PFSK-1 (cell line): Measurements from ENCODE around the gene KMT2D.

Experiments
- FOXP2 ChIP-seq: optimal IDR thresholded peaks from 2 replicates; pipeline ENCODE3; 2011; ENCODE audit warnings: borderline replicate concordance, control low read depth, inconsistent platforms; ENCODE audit not compliant: insufficient read depth; ENCODE audit errors: extremely low read length, extremely low read depth
- POLR2AphosphoS5 ChIP-seq: IDR thresholded peaks from 2 replicates; pipeline ENCODE4 v1.6.1; 2012; ENCODE audit warnings: low read depth, mild to moderate bottlenecking, control low read depth, low read length, moderate library complexity
- REST ChIP-seq, 2 experiments: IDR thresholded peaks; 2 replicates each; pipeline versions ENCODE4 v1.6.1 to v1.8.0; 2011 to 2012; ENCODE audit warnings: low read depth in 2 of 2, low read length in 2 of 2, control low read depth in 1 of 2, inconsistent platforms in 1 of 2, mild to moderate bottlenecking in 1 of 2, moderate library complexity in 1 of 2; ENCODE audit not compliant: insufficient read depth in 1 of 2
- SIN3A ChIP-seq: IDR thresholded peaks from 2 replicates; pipeline ENCODE4 v1.6.1; 2012; ENCODE audit warnings: mild to moderate bottlenecking, low read length, moderate library complexity, borderline replicate concordance; ENCODE audit not compliant: insufficient read depth
- TAF1 ChIP-seq: IDR thresholded peaks from 2 replicates; pipeline ENCODE4 v1.6.1; 2012; ENCODE audit warnings: low read length, control low read depth, borderline replicate concordance; ENCODE audit not compliant: insufficient read depth

KMT2D gene

GRCh38 chr12:49058366-49059044, 2.1 kb downstream of the KMT2D start:
- TF ChIP-seq POLR2AphosphoS5 = no peak
- TF ChIP-seq SIN3A = no peak
- no peak for TF ChIP-seq TAF1
- no peak for TF ChIP-seq REST (IDR thresholded peaks at IDR 0.05; ENCODE audit: insufficient read depth in 1 of 2, low read depth in 2 of 2, low read length in 2 of 2)
- TF ChIP-seq FOXP2 = no peak

- no peak for TF ChIP-seq FOXP2
- TF ChIP-seq TAF1 = no peak
- TF ChIP-seq POLR2AphosphoS5 = no peak
- no peak for TF ChIP-seq REST (IDR thresholded peaks at IDR 0.05; ENCODE audit: insufficient read depth in 1 of 2, low read depth in 2 of 2, low read length in 2 of 2)
- no peak for TF ChIP-seq SIN3A
These were observed 2.7 kb downstream of the KMT2D start for GRCh38 chr12:49057888-49058287.

- TF ChIP-seq TAF1 (peak; percentile 74; the same call in 1 of the 2 replicates), SIN3A (peak; percentile 42; the same call in 1 of the 2 replicates), POLR2AphosphoS5 (no peak), FOXP2 (no peak), REST (IDR thresholded peaks at IDR 0.05; ENCODE audit: insufficient read depth in 1 of 2, low read depth in 2 of 2, low read length in 2 of 2) (no peak)
These were observed 4.4 kb downstream of the KMT2D start for GRCh38 chr12:49055978-49056754.

- TF ChIP-seq TAF1 (no peak), SIN3A (no peak), REST (IDR thresholded peaks at IDR 0.05; ENCODE audit: insufficient read depth in 1 of 2, low read depth in 2 of 2, low read length in 2 of 2) (no peak), FOXP2 (no peak), POLR2AphosphoS5 (no peak)
These were observed 5.5 kb downstream of the KMT2D start for GRCh38 chr12:49055092-49055491.
